IPS-15b (cell line): ENCODE results near the gene FIGN.

Experiments
- H3K27me3 ChIP-seq: one replicate; pipeline ENCODE4 v1.6.1; 2013; ENCODE audit warnings: low read length; ENCODE audit not compliant: control insufficient read depth, insufficient read depth
- H3K36me3 ChIP-seq: one replicate; pipeline ENCODE4 v1.6.1; 2013; ENCODE audit warnings: low read length; ENCODE audit not compliant: control insufficient read depth, insufficient read depth
- H3K4me1 ChIP-seq: one replicate; pipeline ENCODE4 v1.6.1; 2013; ENCODE audit warnings: mild to moderate bottlenecking, low read length; ENCODE audit not compliant: control insufficient read depth, insufficient read depth
- H3K4me3 ChIP-seq: one replicate; pipeline ENCODE4 v1.5.1; 2013; ENCODE audit warnings: low read depth, low read length
- H3K9ac ChIP-seq: one replicate; pipeline ENCODE4 v1.6.1; 2013; ENCODE audit warnings: low read depth, mild to moderate bottlenecking, low read length
- H3K9me3 ChIP-seq: one replicate; pipeline ENCODE4 v1.6.1; 2013; ENCODE audit warnings: mild to moderate bottlenecking, low read length; ENCODE audit not compliant: control insufficient read depth, insufficient read depth

FIGN gene

DNA sequence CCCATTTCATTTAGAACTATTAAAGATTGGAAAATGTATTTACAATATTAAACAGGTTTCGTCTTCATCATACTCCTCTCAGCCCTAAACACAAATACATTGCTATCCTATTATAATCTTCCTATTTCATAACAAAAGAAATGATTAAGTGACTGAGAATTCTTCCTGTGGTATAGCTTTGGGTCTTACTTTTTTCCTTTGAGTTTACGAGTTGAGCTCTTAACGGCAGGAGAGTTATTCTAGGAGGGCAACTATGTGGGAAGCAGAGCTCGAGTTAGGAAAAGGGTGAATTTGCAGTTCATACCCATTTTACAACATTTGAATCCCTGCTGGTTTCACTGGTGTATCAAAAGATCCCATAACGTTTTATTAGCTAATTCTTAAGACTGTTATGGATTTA is 105.0 kb downstream of the FIGN start:
- H3K9ac ChIP-seq: no peak overlapping the region
- no peak overlapping the region for H3K4me3 ChIP-seq
- no peaks in the 10 kb centered on the region for H3K9me3 ChIP-seq
- no peaks in the 10 kb centered on the region for H3K4me1 ChIP-seq
- no peaks in the 10 kb centered on the region for H3K36me3 ChIP-seq
- H3K27me3 ChIP-seq: no peaks in the 10 kb centered on the region

DNA sequence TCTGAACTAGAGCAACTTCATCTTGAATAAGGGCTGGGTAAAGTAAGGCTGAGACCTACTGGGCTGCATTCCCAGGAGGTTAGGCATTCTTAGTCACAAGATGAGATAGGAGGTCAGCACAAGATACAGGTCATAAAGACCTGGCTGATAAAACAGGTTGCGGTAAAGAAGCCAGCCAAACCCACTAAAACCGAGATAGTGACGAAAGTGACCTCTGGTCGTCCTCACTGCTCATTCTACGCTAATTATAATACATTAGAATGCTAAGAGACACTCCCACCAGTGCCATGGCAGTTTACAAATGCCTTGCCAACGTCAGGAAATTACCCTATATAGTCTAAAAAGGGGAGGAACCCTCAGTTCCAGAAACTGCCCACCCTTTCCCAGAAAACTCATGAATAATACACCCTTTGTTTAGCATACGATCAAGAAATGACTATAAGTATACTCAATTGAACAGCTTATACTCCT is 109.1 kb downstream of the FIGN start:
- no peak overlapping the region for H3K4me3 ChIP-seq
- no peak overlapping the region for H3K9ac ChIP-seq
- no peaks in the 10 kb centered on the region for H3K36me3 ChIP-seq
- H3K4me1 ChIP-seq: peaks cover 4% of the 10 kb centered on the region
- no peaks in the 10 kb centered on the region for H3K9me3 ChIP-seq
- H3K27me3 ChIP-seq: no peaks in the 10 kb centered on the region

DNA sequence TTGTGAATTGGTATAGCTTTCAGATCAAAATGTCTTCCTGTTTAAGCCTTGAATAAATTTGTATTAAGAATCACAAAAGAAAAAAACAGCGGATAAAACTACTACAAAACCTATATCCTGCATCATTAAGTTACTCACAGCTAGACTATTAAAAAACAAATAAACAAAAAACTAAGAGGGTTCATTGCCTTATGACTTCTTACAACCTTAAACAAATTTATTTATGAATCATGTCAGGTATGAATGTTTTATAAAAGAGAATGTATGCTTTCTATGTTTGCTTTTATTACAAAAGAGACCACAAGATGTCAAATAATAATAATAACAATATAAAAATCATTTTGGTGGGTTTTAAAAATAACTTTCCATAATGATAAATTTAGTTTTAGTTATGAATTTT is 109.6 kb downstream of the FIGN start:
- no peaks in the 10 kb centered on the region for H3K9me3 ChIP-seq
- no peak overlapping the region for H3K4me3 ChIP-seq
- H3K4me1 ChIP-seq: peaks cover 8% of the 10 kb centered on the region
- H3K9ac ChIP-seq: no peak overlapping the region
- no peaks in the 10 kb centered on the region for H3K36me3 ChIP-seq
- no peaks in the 10 kb centered on the region for H3K27me3 ChIP-seq

DNA sequence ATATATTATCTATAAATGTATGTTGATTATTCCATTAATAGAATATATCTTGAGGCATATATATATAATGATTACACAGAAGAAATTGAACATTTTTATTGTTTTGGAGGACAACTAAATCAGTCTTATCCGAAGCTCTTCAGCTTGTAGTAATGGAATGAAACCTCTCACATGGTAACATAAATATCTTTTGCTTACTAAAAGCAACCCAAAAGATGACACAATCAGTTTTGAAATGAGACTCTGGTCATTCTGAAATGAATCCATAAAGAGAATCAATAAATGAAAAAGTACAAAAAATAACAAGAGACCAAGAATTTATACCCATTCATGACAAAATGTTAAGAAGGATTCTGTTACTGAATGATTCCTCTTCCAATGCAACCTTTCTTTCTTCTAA is 110.2 kb downstream of the FIGN start:
- Histone ChIP-seq H3K36me3 (no peaks in the 10 kb centered on the region), H3K9me3 (no peaks in the 10 kb centered on the region), H3K4me1 (peaks cover 9% of the 10 kb centered on the region), H3K9ac (no peak overlapping the region), H3K4me3 (no peak overlapping the region), H3K27me3 (no peaks in the 10 kb centered on the region)

DNA sequence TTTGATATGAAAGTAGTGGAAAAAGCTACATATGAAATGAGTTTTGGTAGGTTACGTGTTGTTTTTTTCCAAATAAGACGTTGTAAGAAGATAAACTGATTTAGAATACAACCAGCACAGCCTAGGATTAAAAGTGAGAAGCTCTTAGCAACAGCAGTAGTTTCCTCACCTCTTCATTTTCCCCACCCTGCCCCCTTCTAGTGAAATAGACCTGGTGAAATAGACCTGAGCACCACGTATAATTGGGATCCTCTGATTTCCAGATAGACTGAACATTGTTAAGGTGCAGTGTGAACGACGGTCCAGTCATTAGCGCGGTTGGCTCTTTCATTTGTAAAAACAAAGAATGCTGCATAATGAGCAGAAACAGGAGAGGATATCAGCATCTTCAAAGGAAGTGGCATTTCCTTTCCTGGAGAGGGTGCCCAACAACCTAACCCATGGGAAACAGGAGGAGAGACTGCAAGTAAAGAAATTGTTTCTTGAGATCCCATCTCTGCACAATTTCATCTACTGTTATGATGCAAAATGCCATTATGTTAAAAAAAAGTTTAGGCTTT is 114.3 kb downstream of the FIGN start:
- Histone ChIP-seq H3K4me1 (peaks cover 9% of the 10 kb centered on the region), H3K9me3 (no peaks in the 10 kb centered on the region), H3K9ac (no peak overlapping the region), H3K36me3 (no peaks in the 10 kb centered on the region), H3K27me3 (no peaks in the 10 kb centered on the region), H3K4me3 (no peak overlapping the region)

DNA sequence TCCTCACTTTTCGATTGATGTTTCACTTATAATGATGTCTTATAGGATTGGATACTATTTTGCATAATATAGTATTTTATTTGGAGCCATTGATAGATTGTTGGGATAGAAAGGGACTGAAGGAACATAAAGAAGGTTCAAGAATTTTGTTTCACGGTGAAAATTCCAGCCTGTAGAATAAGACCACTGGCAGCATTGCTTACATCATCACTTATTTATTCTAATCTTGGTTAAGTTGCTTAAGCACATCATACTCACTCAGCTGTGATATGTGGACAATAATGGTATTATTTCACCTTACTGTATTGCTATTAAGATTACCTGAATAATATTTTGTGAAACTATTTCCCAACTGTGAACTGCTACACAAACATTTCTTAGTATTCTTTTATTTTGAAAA is 118.3 kb downstream of the FIGN start:
- H3K4me3 ChIP-seq: no peak overlapping the region
- peaks cover 9% of the 10 kb centered on the region for H3K4me1 ChIP-seq
- no peaks in the 10 kb centered on the region for H3K27me3 ChIP-seq
- H3K9me3 ChIP-seq: no peaks in the 10 kb centered on the region
- no peak overlapping the region for H3K9ac ChIP-seq
- no peaks in the 10 kb centered on the region for H3K36me3 ChIP-seq

DNA sequence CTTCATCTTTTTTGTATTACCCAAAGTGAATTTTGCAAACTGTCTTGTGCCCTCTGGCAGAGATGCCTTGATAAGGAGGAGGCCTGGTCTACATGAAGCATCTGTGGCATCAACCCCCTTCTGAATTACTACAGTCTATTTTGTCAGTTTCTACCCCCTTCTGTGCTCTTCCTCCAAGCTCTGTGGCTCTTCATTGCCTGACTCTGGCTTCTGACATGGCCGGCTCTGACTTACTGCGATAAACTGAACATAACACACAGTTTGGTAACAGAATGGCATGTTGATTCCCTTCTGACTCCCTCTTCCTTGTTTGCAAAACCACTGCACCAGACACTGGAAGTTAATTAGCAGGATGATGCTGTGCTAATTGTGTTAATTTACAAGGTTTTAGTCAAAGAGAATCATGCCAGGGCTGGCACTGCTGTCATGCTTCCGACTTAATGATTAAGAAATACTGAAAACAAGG is 122.5 kb downstream of the FIGN start:
- Histone ChIP-seq H3K9ac (no peak overlapping the region), H3K9me3 (no peaks in the 10 kb centered on the region), H3K4me3 (no peak overlapping the region), H3K36me3 (peaks cover 7% of the 10 kb centered on the region), H3K4me1 (no peaks in the 10 kb centered on the region), H3K27me3 (no peaks in the 10 kb centered on the region)

DNA sequence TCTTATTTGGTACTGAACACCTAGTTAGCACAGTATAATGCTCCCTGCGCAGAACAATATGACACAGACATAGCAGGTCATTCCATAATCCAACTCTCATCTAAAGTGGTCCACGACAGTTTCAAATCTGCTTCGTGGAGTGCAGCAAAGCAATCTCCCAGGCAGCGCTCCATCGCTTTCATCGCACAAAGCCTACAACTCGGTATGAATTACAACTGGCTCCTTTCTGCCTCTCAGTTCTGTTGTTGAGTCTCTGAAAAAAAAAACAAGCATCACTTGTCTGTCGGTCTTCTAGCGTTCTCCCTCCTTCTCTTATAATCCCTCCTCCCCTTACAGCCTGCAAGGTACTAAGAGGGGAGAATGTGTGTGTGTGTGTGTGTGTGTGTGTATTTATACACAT is 123.5 kb downstream of the FIGN start:
- no peak overlapping the region for H3K9ac ChIP-seq
- no peaks in the 10 kb centered on the region for H3K4me1 ChIP-seq
- H3K4me3 ChIP-seq: no peak overlapping the region
- H3K9me3 ChIP-seq: no peaks in the 10 kb centered on the region
- no peaks in the 10 kb centered on the region for H3K27me3 ChIP-seq
- H3K36me3 ChIP-seq: peaks cover 7% of the 10 kb centered on the region

DNA sequence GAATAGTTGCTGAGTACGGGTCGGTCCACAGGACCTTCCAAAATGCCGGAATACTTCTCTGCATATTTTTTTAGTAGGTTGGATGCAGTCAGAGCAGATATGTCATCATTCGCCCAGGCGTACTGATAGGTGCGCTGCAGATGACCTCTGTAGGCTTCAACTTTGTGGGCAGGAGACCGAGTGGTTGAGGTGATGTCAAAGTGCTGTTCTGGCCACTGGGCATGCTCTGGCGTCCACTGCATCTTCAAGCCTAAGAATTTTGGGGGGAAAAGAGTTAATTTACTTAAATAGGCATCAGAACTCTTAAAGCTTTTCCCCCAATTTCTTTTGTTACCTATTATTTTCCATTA is 124.3 kb downstream of the FIGN start:
- H3K9ac ChIP-seq: no peak overlapping the region
- H3K4me3 ChIP-seq: no peak overlapping the region
- H3K9me3 ChIP-seq: no peaks in the 10 kb centered on the region
- peaks cover 7% of the 10 kb centered on the region for H3K36me3 ChIP-seq
- H3K27me3 ChIP-seq: no peaks in the 10 kb centered on the region
- H3K4me1 ChIP-seq: no peaks in the 10 kb centered on the region

DNA sequence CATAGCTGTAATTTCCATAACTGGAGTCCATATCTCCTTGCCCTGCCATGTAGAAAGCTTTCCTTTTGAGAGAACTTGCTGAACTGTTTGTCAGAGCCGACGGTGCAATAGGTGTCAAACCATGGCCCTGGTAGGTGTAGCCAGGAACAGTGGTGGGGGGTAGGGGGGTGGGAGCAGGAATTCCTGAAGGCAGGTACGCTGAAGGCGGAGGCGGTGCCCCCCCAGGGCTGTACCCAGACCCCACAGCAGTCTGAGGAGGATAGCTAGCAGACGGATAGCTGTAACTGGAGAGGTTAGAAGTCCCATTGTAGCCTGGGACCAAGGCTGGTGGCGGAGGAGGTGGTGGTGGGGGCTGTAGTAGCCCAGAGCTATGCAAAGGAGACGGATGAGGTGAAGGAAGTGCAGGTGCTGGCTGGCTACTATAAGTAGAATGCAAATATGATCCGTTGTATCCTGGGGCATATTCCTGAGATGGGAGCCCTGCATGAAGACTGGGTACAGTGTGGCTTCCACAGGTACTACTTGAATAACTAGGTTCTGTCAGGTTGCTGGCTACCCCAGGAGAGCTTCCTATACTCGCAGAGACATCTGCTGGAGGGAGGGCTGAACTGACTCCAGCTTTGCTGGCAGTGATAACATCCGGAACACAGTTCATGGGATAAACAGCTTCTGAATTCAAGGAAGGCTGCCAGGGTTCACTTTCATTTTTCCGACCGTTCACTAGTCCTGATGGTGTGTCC is 124.8 kb downstream of the FIGN start:
- H3K9ac ChIP-seq: no peak overlapping the region
- H3K4me1 ChIP-seq: peaks cover 3% of the 10 kb centered on the region
- H3K9me3 ChIP-seq: no peaks in the 10 kb centered on the region
- peaks cover 7% of the 10 kb centered on the region for H3K36me3 ChIP-seq
- no peak overlapping the region for H3K4me3 ChIP-seq
- H3K27me3 ChIP-seq: no peaks in the 10 kb centered on the region

DNA sequence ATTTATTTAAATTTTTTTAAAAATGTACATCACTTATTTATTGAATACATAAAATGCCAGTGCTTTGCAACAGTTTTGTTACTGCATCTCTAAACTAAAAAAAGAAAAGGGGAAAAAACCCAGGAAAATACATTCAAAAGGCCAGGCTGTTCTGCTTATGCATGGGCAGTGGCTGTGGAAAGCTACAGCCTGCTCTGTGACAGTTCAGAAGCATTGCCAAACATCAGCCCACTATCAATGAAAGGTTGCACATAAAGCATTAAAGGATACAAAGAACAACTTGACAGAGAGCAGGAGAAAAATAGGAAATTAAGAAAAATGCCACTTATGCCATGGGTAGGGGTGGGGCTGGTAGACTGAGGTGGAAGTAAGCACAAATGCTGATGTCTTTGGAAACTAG is 128.2 kb downstream of the FIGN start:
- Histone ChIP-seq H3K9me3 (no peaks in the 10 kb centered on the region), H3K9ac (no peak overlapping the region), H3K27me3 (no peaks in the 10 kb centered on the region), H3K36me3 (peaks cover 7% of the 10 kb centered on the region), H3K4me1 (peaks cover 3% of the 10 kb centered on the region), H3K4me3 (no peak overlapping the region)

DNA sequence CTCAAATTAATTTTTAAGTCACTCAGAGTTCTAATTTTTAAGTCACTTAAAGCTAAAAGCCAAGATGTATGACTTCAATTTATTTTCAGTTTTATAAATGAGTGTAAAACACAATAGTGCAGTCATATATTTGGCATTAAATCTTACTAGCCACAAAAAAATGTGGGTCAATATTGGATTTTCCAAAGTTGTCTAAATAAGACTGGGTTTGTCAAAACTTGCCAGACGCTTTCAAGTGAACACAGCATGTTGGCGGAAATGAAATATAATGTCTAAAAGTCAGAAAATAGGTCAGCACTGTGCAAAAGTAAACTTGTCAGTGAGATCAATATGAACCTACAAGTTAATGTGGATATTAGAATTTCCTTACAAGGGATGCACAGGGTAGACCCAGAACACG is 128.9 kb downstream of the FIGN start:
- Histone ChIP-seq H3K36me3 (peaks cover 7% of the 10 kb centered on the region), H3K9ac (no peak overlapping the region), H3K4me1 (peaks cover 8% of the 10 kb centered on the region), H3K4me3 (no peak overlapping the region), H3K27me3 (no peaks in the 10 kb centered on the region), H3K9me3 (no peaks in the 10 kb centered on the region)
